PC-9 (cell line): Measurements from ENCODE around the gene SETBP1. TPM values are rescaled to one million over a fixed set of nuclear protein-coding genes. Genes with fewer than 3 reads are reported as not detected.

Experiments used
- BruUV-seq: library from RNA; stranded (reverse); fragments of 400-500 nt; replicated peaks from 2 replicates; lab custom pipeline; 2021; lab: Mats Ljungman, UMichigan
- CTCF ChIA-PET: fragments of 300-600 bp; sonication (Branson Sonifier 250); formaldehyde crosslinking; loops from one replicate; lab custom pipeline; 2022; ENCODE audit warnings: antibody characterized with exemption; lab: Charles Lee
- POLR2A ChIA-PET: fragments of 300-600 bp; sonication (Branson Sonifier 250); formaldehyde crosslinking; loops from one replicate; lab custom pipeline; 2022; ENCODE audit warnings: antibody characterized with exemption; ENCODE audit not compliant: unreplicated experiment; lab: Charles Lee
- DNase-seq, 2 experiments: peaks; one replicate each; pipeline versions ENCODE4 v3.0.0 to v3.0.0-alpha.2; 2015 to 2022; ENCODE audit warnings: mixed read lengths in 1 of 2
- H2AFZ ChIP-seq: fragments of 200-600 bp; sonication (generic); 2 replicates; pipeline ENCODE4 v1.8.1; 2017; ENCODE audit warnings: antibody characterized with exemption
- H3F3A ChIP-seq: fragments of 200-600 bp; sonication (generic); 2 replicates; pipeline ENCODE4 v1.8.1; 2017; ENCODE audit warnings: antibody characterized with exemption, mild to moderate bottlenecking, low read depth; ENCODE audit not compliant: insufficient read depth
- H3K27ac ChIP-seq: fragments of 200-600 bp; sonication (generic); 2 replicates; pipeline ENCODE4 v1.6.1; 2016; ENCODE audit warnings: mixed run types
- H3K27me3 ChIP-seq: fragments of 200-600 bp; sonication (generic); 2 replicates; pipeline ENCODE4 v1.6.1; 2016; ENCODE audit warnings: low read depth, mixed run types; ENCODE audit not compliant: insufficient read depth
- H3K36me3 ChIP-seq: fragments of 200-600 bp; sonication (generic); 2 replicates; pipeline ENCODE4 v1.6.1; 2016; ENCODE audit warnings: low read depth, mixed run types
- H3K4me1 ChIP-seq: fragments of 200-600 bp; sonication (generic); replicated peaks from 2 replicates; pipeline ENCODE4 v1.6.1; 2016; ENCODE audit warnings: mixed run types; ENCODE audit not compliant: insufficient read depth
- H3K4me2 ChIP-seq: fragments of 200-600 bp; sonication (generic); 2 replicates; pipeline ENCODE4 v1.6.1; 2017; ENCODE audit warnings: mixed run types
- H3K4me3 ChIP-seq: fragments of 200-600 bp; sonication (generic); 2 replicates; pipeline ENCODE4 v1.6.1; 2016; ENCODE audit warnings: mixed run types
- H3K79me2 ChIP-seq: fragments of 200-600 bp; sonication (generic); 2 replicates; pipeline ENCODE4 v1.6.1; 2017; ENCODE audit warnings: low read depth, mixed run types
- H3K9me2 ChIP-seq: fragments of 200-600 bp; sonication (generic); 2 replicates; pipeline ENCODE4 v1.8.1; 2017; ENCODE audit warnings: mild to moderate bottlenecking; ENCODE audit not compliant: insufficient read depth
- H3K9me3 ChIP-seq: fragments of 200-600 bp; sonication (generic); 2 replicates; pipeline ENCODE4 v1.8.1; 2016; ENCODE audit warnings: low read depth; ENCODE audit not compliant: insufficient read depth
- H4K20me1 ChIP-seq: fragments of 200-600 bp; sonication (generic); 2 replicates; pipeline ENCODE4 v1.8.1; 2017; ENCODE audit not compliant: insufficient read depth
- EZH2 ChIP-seq: fragments of 200-600 bp; sonication (generic); IDR thresholded peaks from 2 replicates; pipeline ENCODE4 v1.8.0; 2017; ENCODE audit warnings: antibody characterized with exemption, low read depth
- intact Hi-C: fragments of 100-400 bp; cut with micrococcal nuclease; formaldehyde crosslinking; loops from one replicate; pipeline ENCODE4 v1.10.0; 2022; ENCODE audit not compliant: unreplicated experiment
- total RNA-seq: library from RNA; stranded (reverse); gene quantifications from 2 replicates; pipeline ENCODE4 v1.2.3, GENCODE V29; 2021
- TF ChIP-seq, protein P1 (sequence below): fragments of 200-600 bp; sonication (generic); conservative IDR thresholded peaks from 2 replicates; pipeline ENCODE4 v1.6.1; 2017; ENCODE audit warnings: mixed run types, antibody characterized with exemption, mild to moderate bottlenecking, moderate library complexity

The SETBP1 gene
- total RNA-seq, 1 experiment from 2014 or later, result 9.0 TPM

DNA sequence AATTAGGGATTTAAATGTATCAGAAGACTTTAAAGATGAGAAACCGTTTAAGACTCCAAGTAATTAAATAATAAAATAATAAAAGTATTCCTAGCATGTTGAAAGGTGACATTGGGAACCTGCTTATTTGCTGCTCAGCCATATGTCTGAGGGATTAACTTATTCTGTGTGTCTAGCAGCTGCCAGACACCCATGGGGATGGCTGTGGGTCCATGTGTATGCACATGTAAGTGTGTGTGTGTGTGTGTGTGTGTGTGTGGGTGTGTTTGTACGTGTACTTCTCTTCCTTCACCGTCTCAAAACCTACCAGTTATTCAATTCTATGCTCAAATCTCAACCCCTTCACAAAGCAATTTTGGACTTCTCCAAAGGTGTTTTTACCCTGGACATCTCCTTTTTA lies 124.5 kb downstream of the SETBP1 start:
- no peaks in the 10 kb centered on the region for H3K36me3 ChIP-seq
- no peaks in the 10 kb centered on the region for H3K9me3 ChIP-seq
- H3K79me2 ChIP-seq, result no peaks in the 10 kb centered on the region
- H3K27me3 ChIP-seq, result no peaks in the 10 kb centered on the region
- no peak overlapping the region for H3K4me3 ChIP-seq
- no peaks in the 10 kb centered on the region for H4K20me1 ChIP-seq
- no peaks in the 10 kb centered on the region for H3K4me1 ChIP-seq
- H3K4me2 ChIP-seq, result no peak overlapping the region
- CTCF ChIA-PET, result no interaction called here
- no peaks in the 10 kb centered on the region; the same call in 1 of the 2 replicates for H3K9me2 ChIP-seq
- intact Hi-C loops, result no loop called here
- TF ChIP-seq, protein P1, sequence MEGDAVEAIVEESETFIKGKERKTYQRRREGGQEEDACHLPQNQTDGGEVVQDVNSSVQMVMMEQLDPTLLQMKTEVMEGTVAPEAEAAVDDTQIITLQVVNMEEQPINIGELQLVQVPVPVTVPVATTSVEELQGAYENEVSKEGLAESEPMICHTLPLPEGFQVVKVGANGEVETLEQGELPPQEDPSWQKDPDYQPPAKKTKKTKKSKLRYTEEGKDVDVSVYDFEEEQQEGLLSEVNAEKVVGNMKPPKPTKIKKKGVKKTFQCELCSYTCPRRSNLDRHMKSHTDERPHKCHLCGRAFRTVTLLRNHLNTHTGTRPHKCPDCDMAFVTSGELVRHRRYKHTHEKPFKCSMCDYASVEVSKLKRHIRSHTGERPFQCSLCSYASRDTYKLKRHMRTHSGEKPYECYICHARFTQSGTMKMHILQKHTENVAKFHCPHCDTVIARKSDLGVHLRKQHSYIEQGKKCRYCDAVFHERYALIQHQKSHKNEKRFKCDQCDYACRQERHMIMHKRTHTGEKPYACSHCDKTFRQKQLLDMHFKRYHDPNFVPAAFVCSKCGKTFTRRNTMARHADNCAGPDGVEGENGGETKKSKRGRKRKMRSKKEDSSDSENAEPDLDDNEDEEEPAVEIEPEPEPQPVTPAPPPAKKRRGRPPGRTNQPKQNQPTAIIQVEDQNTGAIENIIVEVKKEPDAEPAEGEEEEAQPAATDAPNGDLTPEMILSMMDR, result no peak
- no peak for TF ChIP-seq EZH2
- no peak for DNase-seq
- no TSS peak for BruUV-seq
- H3K27ac ChIP-seq, result no peak overlapping the region
- POLR2A ChIA-PET, result no interaction called here
- no peaks in the 10 kb centered on the region for H3F3A ChIP-seq
- no peak overlapping the region for H2AFZ ChIP-seq

DNA sequence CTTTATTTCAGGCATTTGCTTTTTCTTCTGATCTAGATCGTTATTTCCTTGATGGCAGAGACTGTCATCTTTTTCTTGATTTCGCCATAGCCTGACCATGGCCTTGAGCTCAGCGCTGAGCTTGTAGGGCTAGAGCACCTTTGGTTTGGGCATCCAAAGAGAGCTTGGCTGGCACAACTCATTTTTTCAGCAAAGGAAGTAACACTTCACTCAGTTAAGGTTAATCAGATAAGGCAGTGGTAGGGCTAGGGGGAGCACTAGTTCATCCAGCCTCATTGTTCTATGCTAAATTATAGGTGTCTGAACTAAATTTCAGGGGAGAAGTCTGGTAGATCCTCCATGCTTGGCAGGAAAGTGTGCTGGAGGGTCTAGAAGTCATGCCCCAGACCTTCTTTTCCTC lies 125.0 kb downstream of the SETBP1 start:
- ChIA-PET POLR2A (no interaction called here), CTCF (no interaction called here)
- Histone ChIP-seq H2AFZ (no peak overlapping the region), H3K4me3 (no peak overlapping the region), H3K4me2 (no peak overlapping the region), H3K79me2 (no peaks in the 10 kb centered on the region), H4K20me1 (no peaks in the 10 kb centered on the region), H3F3A (no peaks in the 10 kb centered on the region), H3K9me3 (no peaks in the 10 kb centered on the region), H3K36me3 (no peaks in the 10 kb centered on the region), H3K9me2 (no peaks in the 10 kb centered on the region; the same call in 1 of the 2 replicates), H3K4me1 (no peaks in the 10 kb centered on the region), H3K27ac (no peak overlapping the region), H3K27me3 (no peaks in the 10 kb centered on the region)
- no peak for DNase-seq
- intact Hi-C loops, result no loop called here
- TF ChIP-seq, protein P1, result no peak
- no peak for TF ChIP-seq EZH2
- no TSS peak for BruUV-seq

DNA sequence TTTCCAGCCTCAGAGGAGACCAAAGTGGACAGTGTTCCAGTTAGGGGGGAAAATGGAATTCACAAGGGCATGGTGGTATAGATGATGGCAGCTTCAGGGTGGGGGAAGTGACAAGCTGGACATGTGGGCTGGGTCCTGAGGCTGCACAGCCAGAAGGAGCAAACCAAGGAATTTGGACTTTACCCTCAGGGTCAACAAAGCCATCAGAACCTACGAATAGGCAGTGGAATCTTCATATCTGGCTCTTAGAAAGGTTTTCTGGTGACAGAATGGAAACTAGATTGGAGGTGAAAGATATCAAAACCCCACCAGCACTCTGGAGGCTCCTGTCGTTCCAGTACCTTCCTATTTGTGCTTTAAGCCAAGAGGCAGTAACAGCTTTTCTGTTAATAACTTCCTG lies 127.1 kb downstream of the SETBP1 start:
- Histone ChIP-seq H2AFZ (no peak overlapping the region), H3K9me2 (no peaks in the 10 kb centered on the region; the same call in 1 of the 2 replicates), H3K4me2 (no peak overlapping the region), H3K4me3 (no peak overlapping the region), H3K4me1 (no peaks in the 10 kb centered on the region), H3F3A (no peaks in the 10 kb centered on the region), H3K79me2 (no peaks in the 10 kb centered on the region), H3K27ac (no peak overlapping the region), H4K20me1 (no peaks in the 10 kb centered on the region), H3K36me3 (no peaks in the 10 kb centered on the region), H3K27me3 (no peaks in the 10 kb centered on the region), H3K9me3 (no peaks in the 10 kb centered on the region)
- TF ChIP-seq EZH2, result no peak
- TF ChIP-seq, protein P1, result no peak
- POLR2A ChIA-PET, result no interaction called here
- no TSS peak for BruUV-seq
- intact Hi-C loops, result no loop called here
- CTCF ChIA-PET, result no interaction called here
- DNase-seq, result no peak
